ENCODE results near the gene CD300LD.
"Not testable (repeated sequence)": the region's sequence is repeated elsewhere in the genome, so short reads cannot be mapped to it uniquely, and the experiment has no call there.

Gene CD300LD

GRCh38 chr17:74591503-74591902, 580 bp downstream of the CD300LD start:
- Histone ChIP-seq H3K27me3 (ENCODE audit: insufficient read depth, low read length) (no peaks in the 10 kb centered on the region; the same call in 1 of the 2 replicates), H3K9ac (ENCODE audit: low read depth, low read length) (no peak overlapping the region), H3K27ac (ENCODE audit: low read length) (no peak overlapping the region), H3K4me1 (ENCODE audit: insufficient read depth, low read length) (no peaks in the 10 kb centered on the region), H3K36me3 (ENCODE audit: insufficient read depth, low read depth, low read length) (no peaks in the 10 kb centered on the region), H3K4me3 (ENCODE audit: low read length) (no peak overlapping the region), H3K9me3 (ENCODE audit: insufficient read depth, low read depth, low read length) (no peaks in the 10 kb centered on the region)

GRCh38 chr17:74585711-74586110, 6.4 kb downstream of the CD300LD start:
- H3K27me3 ChIP-seq (ENCODE audit: insufficient read depth, low read length), result no peaks in the 10 kb centered on the region

GRCh38 chr17:74584292-74585060, 7.6 kb downstream of the CD300LD start:
- no peak overlapping the region for H3K9ac ChIP-seq (ENCODE audit: low read depth, low read length)
- no peak overlapping the region for H3K4me3 ChIP-seq (ENCODE audit: low read length)
- H3K27me3 ChIP-seq (ENCODE audit: insufficient read depth, low read length), result no peaks in the 10 kb centered on the region
- H3K4me1 ChIP-seq (ENCODE audit: insufficient read depth, low read length), result no peaks in the 10 kb centered on the region
- H3K27ac ChIP-seq (ENCODE audit: low read length), result no peak overlapping the region
- no peaks in the 10 kb centered on the region for H3K9me3 ChIP-seq (ENCODE audit: insufficient read depth, low read depth, low read length)
- no peaks in the 10 kb centered on the region for H3K36me3 ChIP-seq (ENCODE audit: insufficient read depth, low read depth, low read length)

More at GRCh38 chr17:74585711-74586110, 6.4 kb downstream of the CD300LD start:
- no peak overlapping the region for H3K27ac ChIP-seq (ENCODE audit: low read length)
- no peaks in the 10 kb centered on the region for H3K4me1 ChIP-seq (ENCODE audit: insufficient read depth, low read length)
- no peaks in the 10 kb centered on the region for H3K9me3 ChIP-seq (ENCODE audit: insufficient read depth, low read depth, low read length)
- H3K4me3 ChIP-seq (ENCODE audit: low read length), result no peak overlapping the region
- no peak overlapping the region for H3K9ac ChIP-seq (ENCODE audit: low read depth, low read length)
- H3K36me3 ChIP-seq (ENCODE audit: insufficient read depth, low read depth, low read length), result no peaks in the 10 kb centered on the region

GRCh38 chr17:74582633-74583032, 9.4 kb downstream of the CD300LD start:
- Histone ChIP-seq H3K36me3 (ENCODE audit: insufficient read depth, low read depth, low read length) (no peaks in the 10 kb centered on the region), H3K4me1 (ENCODE audit: insufficient read depth, low read length) (no peaks in the 10 kb centered on the region), H3K9ac (ENCODE audit: low read depth, low read length) (no peak overlapping the region), H3K4me3 (ENCODE audit: low read length) (no peak overlapping the region), H3K27me3 (ENCODE audit: insufficient read depth, low read length) (no peaks in the 10 kb centered on the region), H3K9me3 (ENCODE audit: insufficient read depth, low read depth, low read length) (no peaks in the 10 kb centered on the region), H3K27ac (ENCODE audit: low read length) (no peak overlapping the region)

GRCh38 chr17:74579900-74580299, 12.2 kb downstream of the CD300LD start:
- H3K36me3 ChIP-seq (ENCODE audit: insufficient read depth, low read depth, low read length), result no peaks in the 10 kb centered on the region
- no peaks in the 10 kb centered on the region for H3K4me1 ChIP-seq (ENCODE audit: insufficient read depth, low read length)
- no peaks in the 10 kb centered on the region for H3K9me3 ChIP-seq (ENCODE audit: insufficient read depth, low read depth, low read length)
- H3K4me3 ChIP-seq (ENCODE audit: low read length), result no peak overlapping the region
- H3K27ac ChIP-seq (ENCODE audit: low read length), result no peak overlapping the region
- H3K27me3 ChIP-seq (ENCODE audit: insufficient read depth, low read length), result no peaks in the 10 kb centered on the region
- H3K9ac ChIP-seq (ENCODE audit: low read depth, low read length), result no peak overlapping the region

- Histone ChIP-seq H3K36me3 (ENCODE audit: insufficient read depth, low read depth, low read length) (no peaks in the 10 kb centered on the region), H3K9ac (ENCODE audit: low read depth, low read length) (no peak overlapping the region), H3K4me1 (ENCODE audit: insufficient read depth, low read length) (no peaks in the 10 kb centered on the region), H3K27ac (ENCODE audit: low read length) (no peak overlapping the region), H3K4me3 (ENCODE audit: low read length) (no peak overlapping the region), H3K9me3 (ENCODE audit: insufficient read depth, low read depth, low read length) (no peaks in the 10 kb centered on the region), H3K27me3 (ENCODE audit: insufficient read depth, low read length) (peaks cover 4% of the 10 kb centered on the region; the same call in 1 of the 2 replicates)
Measured at GRCh38 chr17:74578979-74579378, 13.1 kb downstream of the CD300LD start.

GRCh38 chr17:74574489-74575142, 17.5 kb downstream of the CD300LD start:
- no peaks in the 10 kb centered on the region for H3K9me3 ChIP-seq (ENCODE audit: insufficient read depth, low read depth, low read length)
- H3K4me1 ChIP-seq (ENCODE audit: insufficient read depth, low read length), result no peaks in the 10 kb centered on the region
- H3K4me3 ChIP-seq (ENCODE audit: low read length), result no peak overlapping the region
- H3K9ac ChIP-seq (ENCODE audit: low read depth, low read length), result no peak overlapping the region
- peaks cover 5% of the 10 kb centered on the region; the same call in 1 of the 2 replicates for H3K27me3 ChIP-seq (ENCODE audit: insufficient read depth, low read length)
- no peaks in the 10 kb centered on the region for H3K36me3 ChIP-seq (ENCODE audit: insufficient read depth, low read depth, low read length)
- H3K27ac ChIP-seq (ENCODE audit: low read length), result no peak overlapping the region

GRCh38 chr17:74573635-74574034, 18.4 kb downstream of the CD300LD start:
- H3K27ac ChIP-seq (ENCODE audit: low read length); H3K36me3 ChIP-seq (ENCODE audit: insufficient read depth, low read depth, low read length); H3K4me3 ChIP-seq (ENCODE audit: low read length); H3K9me3 ChIP-seq (ENCODE audit: insufficient read depth, low read depth, low read length); H3K9ac ChIP-seq (ENCODE audit: low read depth, low read length); H3K4me1 ChIP-seq (ENCODE audit: insufficient read depth, low read length); H3K27me3 ChIP-seq (ENCODE audit: insufficient read depth, low read length): not testable (repeated sequence)

- Histone ChIP-seq H3K4me1 (ENCODE audit: insufficient read depth, low read length) (no peaks in the 10 kb centered on the region), H3K27ac (ENCODE audit: low read length) (no peak overlapping the region), H3K9me3 (ENCODE audit: insufficient read depth, low read depth, low read length) (no peaks in the 10 kb centered on the region), H3K9ac (ENCODE audit: low read depth, low read length) (no peak overlapping the region), H3K4me3 (ENCODE audit: low read length) (no peak overlapping the region), H3K36me3 (ENCODE audit: insufficient read depth, low read depth, low read length) (no peaks in the 10 kb centered on the region), H3K27me3 (ENCODE audit: insufficient read depth, low read length) (peaks cover 5% of the 10 kb centered on the region; the same call in 1 of the 2 replicates)
Measured at GRCh38 chr17:74573169-74573568, 18.9 kb downstream of the CD300LD start.

- no peak overlapping the region for H3K27ac ChIP-seq (ENCODE audit: low read length)
Measured at GRCh38 chr17:74571621-74572270, 20.3 kb downstream of the CD300LD start.

GRCh38 chr17:74569020-74570003, 22.8 kb downstream of the CD300LD start:
- no peaks in the 10 kb centered on the region for H3K4me1 ChIP-seq (ENCODE audit: insufficient read depth, low read length)
- no peaks in the 10 kb centered on the region for H3K9me3 ChIP-seq (ENCODE audit: insufficient read depth, low read depth, low read length)
- H3K4me3 ChIP-seq (ENCODE audit: low read length), result no peak overlapping the region
- no peak overlapping the region for H3K27ac ChIP-seq (ENCODE audit: low read length)
- no peaks in the 10 kb centered on the region for H3K36me3 ChIP-seq (ENCODE audit: insufficient read depth, low read depth, low read length)
- no peak overlapping the region for H3K9ac ChIP-seq (ENCODE audit: low read depth, low read length)
- H3K27me3 ChIP-seq (ENCODE audit: insufficient read depth, low read length), result peaks cover 5% of the 10 kb centered on the region; the same call in 1 of the 2 replicates

More at GRCh38 chr17:74571621-74572270, 20.3 kb downstream of the CD300LD start:
- Histone ChIP-seq H3K4me1 (ENCODE audit: insufficient read depth, low read length) (no peaks in the 10 kb centered on the region), H3K9ac (ENCODE audit: low read depth, low read length) (no peak overlapping the region), H3K9me3 (ENCODE audit: insufficient read depth, low read depth, low read length) (no peaks in the 10 kb centered on the region), H3K36me3 (ENCODE audit: insufficient read depth, low read depth, low read length) (no peaks in the 10 kb centered on the region), H3K4me3 (ENCODE audit: low read length) (no peak overlapping the region), H3K27me3 (ENCODE audit: insufficient read depth, low read length) (peaks cover 5% of the 10 kb centered on the region; the same call in 1 of the 2 replicates)

Data from iPS-20b (cell line).